GM21360 (cell line): ENCODE data around the gene TNFRSF13B.
"Not testable (repeated sequence)": the region's sequence is repeated elsewhere in the genome, so short reads cannot be mapped to it uniquely, and the experiment has no call there.

Source experiments
- ATAC-seq: cut with Tn5 transposase; IDR thresholded peaks from one replicate; pipeline ENCODE4 v1.9.1; 2021; ENCODE audit warnings: mild to moderate bottlenecking, moderate library complexity; ENCODE audit not compliant: unreplicated experiment

The TNFRSF13B gene

GRCh38 chr17:16971458-16972338 lies at the start of gene TNFRSF13B:
Gene TNFRSF13B, minus strand, starts transcription at chr17:16972118. Its CDS starts 43 bp downstream, at chr17:16972075.
- no peak for ATAC-seq

DNA sequence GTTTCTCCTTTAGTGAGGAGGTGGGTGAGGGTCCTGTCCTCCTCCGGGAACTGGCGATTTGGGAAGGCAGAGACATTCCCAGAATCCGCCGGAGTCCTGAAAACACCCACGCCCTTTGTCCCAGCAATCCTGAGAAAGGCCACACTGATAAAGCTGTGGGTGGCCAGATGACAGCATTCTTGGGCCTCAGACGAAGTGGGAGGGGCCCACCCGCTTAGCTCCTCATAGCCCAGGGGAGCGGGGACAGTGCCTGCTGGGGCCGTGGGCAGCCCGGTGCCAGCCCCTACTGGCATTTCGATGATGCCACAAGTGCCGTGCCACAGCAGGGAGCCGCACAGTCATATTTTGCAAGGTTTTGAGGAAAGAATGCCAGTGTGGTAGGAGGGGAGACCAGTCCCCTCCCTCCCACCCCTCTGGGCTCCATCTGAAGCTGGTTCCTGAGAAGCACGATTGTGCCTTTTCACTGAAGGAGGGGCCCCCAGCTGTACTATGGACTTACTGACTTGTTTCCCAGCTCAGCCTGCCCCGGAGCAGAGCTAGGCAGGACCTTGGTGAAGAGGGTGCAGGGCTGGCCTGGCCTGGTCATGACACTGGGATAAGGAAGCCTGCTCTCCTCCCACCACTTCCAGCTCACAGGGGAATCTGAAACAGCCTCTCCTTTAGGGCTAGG lies 49.4 kb upstream of the TNFRSF13B start:
- no peak for ATAC-seq

GRCh38 chr17:17020821-17021193 lies 48.9 kb upstream of the TNFRSF13B start:
- ATAC-seq = no peak

DNA sequence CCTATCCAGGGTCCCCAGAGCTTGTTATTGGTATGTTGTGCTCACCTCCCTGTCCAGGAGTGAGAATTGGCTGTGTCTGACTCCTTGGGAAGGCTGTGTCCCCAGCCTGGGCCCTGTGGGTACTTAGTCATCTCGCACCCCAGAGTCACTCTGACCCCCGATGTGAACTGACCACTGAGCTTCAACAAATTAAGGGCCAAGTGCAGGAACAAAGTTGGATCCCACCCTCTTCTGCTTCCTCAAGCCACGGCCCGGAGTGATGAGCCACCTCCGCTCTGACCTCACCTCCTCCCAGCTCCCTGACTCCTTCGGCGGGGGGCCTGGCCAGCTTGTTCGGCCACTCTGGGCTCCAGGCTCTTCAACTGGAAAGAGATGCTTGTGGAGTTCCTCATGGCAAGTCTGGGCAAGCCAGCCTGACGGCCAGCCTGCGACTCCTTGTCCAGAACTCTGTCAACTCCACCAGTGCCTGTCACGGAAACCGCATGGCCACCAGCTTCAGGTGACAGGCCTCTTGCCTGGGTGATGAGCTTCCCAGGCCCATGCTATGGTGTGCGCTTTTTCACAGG lies 48.1 kb upstream of the TNFRSF13B start:
- no peak for ATAC-seq

DNA sequence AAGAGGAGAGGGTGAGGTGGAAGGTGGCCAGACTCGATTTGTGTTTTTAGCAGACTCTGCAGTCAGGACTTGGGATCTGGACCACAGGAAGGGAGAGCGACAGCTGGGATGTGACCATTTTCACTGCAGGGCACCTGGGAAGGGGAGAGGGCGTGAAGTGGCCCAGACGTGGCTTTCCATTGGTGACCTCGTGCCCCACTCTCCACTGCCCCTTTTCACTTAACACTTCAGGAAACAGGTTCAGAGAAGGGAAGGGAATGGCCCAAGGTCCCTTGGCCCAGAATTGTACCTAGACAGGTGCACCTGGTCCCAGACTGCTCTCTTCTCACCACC lies 47.5 kb upstream of the TNFRSF13B start:
- no peak for ATAC-seq

- ATAC-seq = no peak
Measured at GRCh38 chr17:17018612-17019429, 46.9 kb upstream of the TNFRSF13B start.

DNA sequence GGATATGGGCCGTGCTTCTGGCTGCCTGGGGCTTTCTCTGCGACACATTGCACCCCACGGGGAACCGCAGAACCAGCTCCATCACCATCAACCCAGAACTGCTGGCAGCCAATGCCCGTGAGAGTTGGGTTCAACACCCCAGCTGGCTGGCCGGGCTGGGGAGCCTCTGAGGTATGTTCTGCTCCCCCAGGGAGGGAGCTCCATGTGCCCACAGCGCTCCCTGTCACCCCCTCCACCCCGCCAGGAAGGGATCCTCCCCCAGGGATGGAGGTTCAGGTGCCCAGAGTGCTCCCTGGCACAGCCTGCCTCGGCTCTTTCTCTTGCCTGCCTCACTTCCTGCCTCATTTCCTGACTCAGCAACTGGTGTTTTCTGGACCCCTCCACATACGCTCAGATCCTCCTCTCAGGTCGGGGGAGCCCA lies 46.1 kb upstream of the TNFRSF13B start:
- no peak for ATAC-seq

- ATAC-seq = no peak
Measured at GRCh38 chr17:17017343-17018014, 45.6 kb upstream of the TNFRSF13B start.

- not testable (repeated sequence) for ATAC-seq
Measured at GRCh38 chr17:17016199-17017197, 44.6 kb upstream of the TNFRSF13B start.

- ATAC-seq = no peak
Measured at GRCh38 chr17:17015230-17015629, 43.3 kb upstream of the TNFRSF13B start.

- ATAC-seq = not testable (repeated sequence)
Measured at GRCh38 chr17:17014748-17015124, 42.8 kb upstream of the TNFRSF13B start.

DNA sequence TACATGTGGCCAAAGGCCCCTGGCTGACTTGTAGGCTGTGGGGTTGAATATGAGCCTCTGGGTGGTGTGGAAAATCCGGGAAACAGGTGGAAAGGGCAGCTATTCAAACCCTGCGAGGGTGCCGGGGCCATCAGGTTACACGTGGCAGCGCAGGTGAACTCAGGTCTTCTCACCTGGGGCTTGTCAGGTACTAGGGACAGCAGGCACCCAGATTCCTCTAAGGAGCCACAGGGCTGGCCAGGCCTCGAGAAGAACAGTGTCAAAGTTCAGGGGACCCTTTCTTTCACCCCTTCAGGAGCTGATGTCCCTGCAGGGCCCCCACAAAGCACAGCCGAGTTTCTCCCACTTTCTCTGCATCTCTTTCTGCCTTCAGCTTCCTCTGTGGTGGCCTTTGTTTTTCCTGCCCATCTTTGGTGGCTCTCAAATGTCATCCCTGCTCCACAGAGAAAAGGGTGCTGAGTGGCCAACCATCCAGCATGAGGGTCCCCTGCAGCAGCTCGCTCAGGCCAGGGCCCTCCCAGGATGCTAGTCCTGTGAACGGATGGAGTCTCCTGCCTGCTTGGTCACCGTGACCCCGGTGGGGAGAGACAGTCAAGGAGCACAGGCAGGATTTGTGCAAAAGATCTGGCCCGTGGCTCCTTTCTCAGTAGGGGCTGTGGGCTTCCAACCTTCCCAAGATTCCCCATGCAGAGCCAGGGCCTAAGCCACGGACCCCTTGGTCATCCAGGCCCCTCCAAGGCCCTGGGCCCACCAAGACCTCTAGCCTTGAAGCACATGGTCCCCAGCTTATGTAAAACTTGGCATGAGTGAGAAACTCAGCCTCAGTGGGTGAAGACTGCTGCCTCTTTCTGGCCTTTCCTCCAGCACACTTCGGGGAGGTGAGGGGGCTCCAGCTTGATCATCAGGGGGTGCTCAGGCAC lies 42.2 kb upstream of the TNFRSF13B start:
- ATAC-seq = not testable (repeated sequence)

DNA sequence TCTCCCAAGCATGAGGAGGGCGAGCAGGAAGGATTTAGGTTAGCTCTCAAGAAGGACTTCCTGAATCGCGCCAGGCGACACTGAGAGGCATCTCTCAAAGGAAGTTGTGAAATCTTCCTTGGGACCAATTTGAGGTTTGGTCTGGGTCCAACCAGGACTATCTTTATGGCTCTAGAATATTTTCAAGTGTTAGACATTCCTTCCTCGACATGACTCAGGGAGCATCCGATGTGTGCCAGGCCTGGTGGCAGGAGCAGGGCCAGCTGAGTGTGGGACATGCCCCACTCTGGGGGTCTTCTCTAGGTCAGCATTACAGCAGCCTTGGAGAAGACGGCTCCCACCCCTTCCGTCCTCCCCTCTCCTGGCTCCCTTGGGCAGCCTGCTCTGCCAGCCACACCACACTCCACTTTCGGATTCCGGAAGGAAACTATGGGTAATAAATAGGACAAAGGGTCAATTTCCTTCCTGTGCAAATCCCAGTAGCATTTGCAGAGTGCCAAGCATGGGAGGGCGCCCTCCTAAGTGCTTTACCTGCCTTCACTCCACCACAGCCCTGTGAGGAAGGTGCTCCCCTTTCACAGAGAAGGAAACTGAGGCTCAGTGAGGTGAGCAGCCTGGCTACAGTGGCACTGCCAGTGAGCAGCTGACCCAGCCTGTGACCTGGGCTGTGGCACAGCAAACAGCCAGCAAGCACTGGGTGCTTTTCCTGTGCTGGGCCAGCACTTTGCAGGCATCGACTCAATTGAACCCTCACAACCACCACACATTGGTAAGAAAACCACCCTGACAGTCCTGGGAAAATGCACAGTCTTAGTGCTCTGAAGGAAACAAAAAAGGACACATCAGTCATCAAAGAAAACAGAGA lies 39.4 kb upstream of the TNFRSF13B start:
- ATAC-seq = not testable (repeated sequence)

DNA sequence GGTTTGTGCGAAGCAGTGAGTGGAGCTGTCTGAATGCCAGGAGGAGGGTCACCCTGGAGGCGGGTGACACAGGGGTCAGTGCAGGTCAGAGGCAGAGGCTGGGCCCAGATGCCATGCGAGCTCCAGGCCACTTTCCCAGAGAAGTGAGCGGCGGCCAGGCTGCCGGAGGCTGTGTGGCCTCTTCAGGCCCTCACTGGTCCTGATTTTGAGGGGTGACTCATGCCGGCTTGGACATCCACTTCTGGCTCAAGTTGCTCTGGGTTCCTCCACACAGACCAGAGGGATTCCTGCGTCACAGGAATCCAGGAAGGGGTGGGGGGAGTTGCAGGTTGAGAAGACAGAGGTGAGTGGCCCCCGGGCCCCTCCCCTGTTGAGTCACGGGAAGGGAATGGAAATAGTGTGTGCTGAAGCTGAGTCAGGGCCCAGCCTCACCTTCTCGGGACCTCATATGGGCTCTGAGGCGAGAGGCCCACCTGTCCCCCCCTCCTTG lies 38.7 kb upstream of the TNFRSF13B start:
- ATAC-seq = not testable (repeated sequence)

DNA sequence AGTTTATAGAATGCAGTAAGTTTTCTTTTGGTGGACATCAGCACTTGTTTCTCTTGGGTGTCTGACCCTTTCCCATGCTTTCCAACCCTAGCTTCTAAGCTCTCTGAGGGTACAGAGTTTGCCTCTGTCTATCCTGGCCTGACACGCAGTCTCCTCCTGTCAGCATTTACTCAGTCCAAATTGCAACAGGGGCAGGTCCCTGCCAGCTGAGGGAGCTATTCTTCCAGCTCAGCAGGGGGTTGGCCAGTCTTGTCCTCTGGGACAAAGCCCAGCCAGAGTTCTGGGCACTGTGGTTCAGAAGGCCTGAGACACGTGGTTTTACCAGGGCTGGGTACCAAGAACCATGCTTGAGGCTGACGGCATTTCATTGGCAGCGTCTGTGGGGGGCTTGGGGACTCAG lies 38.1 kb upstream of the TNFRSF13B start:
- not testable (repeated sequence) for ATAC-seq

GRCh38 chr17:17008621-17009397 lies 36.9 kb upstream of the TNFRSF13B start:
- ATAC-seq = not testable (repeated sequence)
